Calu3 (cell line): ENCODE results near the gene SHISA7. TPM values are rescaled to one million over a fixed set of nuclear protein-coding genes. Genes with fewer than 3 reads are reported as not detected.

Experiments
- BruUV-seq: library from RNA; stranded (reverse); fragments of 400-500 nt; replicated peaks from 2 replicates; lab custom pipeline; 2021; lab: Mats Ljungman, UMichigan
- CTCF ChIA-PET: fragments of 300-600 bp; sonication (Branson Sonifier 250); formaldehyde crosslinking; loops from one replicate; lab custom pipeline; 2022; ENCODE audit warnings: antibody characterized with exemption; lab: Charles Lee
- DNase-seq: peaks from one replicate; pipeline ENCODE4 v3.0.0; 2022
- H3K27ac Mint-ChIP-seq: one replicate; pipeline ENCODE4 v1.8.0; 2022; ENCODE audit warnings: mixed read lengths; ENCODE audit not compliant: unreplicated experiment
- H3K27me3 Mint-ChIP-seq: one replicate; pipeline ENCODE4 v1.8.0; 2022; ENCODE audit warnings: mixed read lengths; ENCODE audit not compliant: unreplicated experiment
- H3K36me3 Mint-ChIP-seq: one replicate; pipeline ENCODE4 v1.8.0; 2022; ENCODE audit warnings: mild to moderate bottlenecking, moderate library complexity, mixed read lengths; ENCODE audit not compliant: insufficient read depth, unreplicated experiment
- H3K4me1 Mint-ChIP-seq: one replicate; pipeline ENCODE4 v1.8.0; 2022; ENCODE audit warnings: mild to moderate bottlenecking, low read depth, mixed read lengths; ENCODE audit not compliant: unreplicated experiment
- H3K4me3 Mint-ChIP-seq: one replicate; pipeline ENCODE4 v1.8.0; 2022; ENCODE audit warnings: mild to moderate bottlenecking, low read depth, moderate library complexity, mixed read lengths; ENCODE audit not compliant: unreplicated experiment
- H3K9me3 Mint-ChIP-seq: one replicate; pipeline ENCODE4 v1.8.0; 2022; ENCODE audit warnings: low read depth, mixed read lengths; ENCODE audit not compliant: unreplicated experiment
- CTCF ChIP-seq: fragments of 200-600 bp; IDR thresholded peaks from one replicate; pipeline ENCODE4 v1.8.0; 2022; ENCODE audit warnings: antibody characterized with exemption; ENCODE audit not compliant: unreplicated experiment
- intact Hi-C: fragments of 100-400 bp; cut with micrococcal nuclease; formaldehyde crosslinking; loops from one replicate; pipeline ENCODE4 v1.10.0; 2022; ENCODE audit not compliant: unreplicated experiment
- total RNA-seq: library from RNA; stranded (reverse); gene quantifications from 2 replicates; pipeline ENCODE4 v1.2.3, GENCODE V29; 2022

The SHISA7 gene
- total RNA-seq, 1 experiment from 2014 or later: not detected

GRCh38 chr19:55459950-55460657 is 17.0 kb upstream of the SHISA7 start:
- Mint-ChIP-seq H3K27me3 (peaks cover 40% of the 10 kb centered on the region), H3K27ac (peak overlapping the region; percentile 90), H3K4me1 (peaks cover 24% of the 10 kb centered on the region), H3K9me3 (no peaks in the 10 kb centered on the region), H3K4me3 (peak overlapping the region; percentile 84), H3K36me3 (peaks cover 25% of the 10 kb centered on the region)
- TF ChIP-seq CTCF: no peak
- CTCF ChIA-PET: interaction anchor here (0.7 to 1.5 kb wide), 2 partner anchors 7 to 164 kb away, joined by 4 to 10 read pairs; partner anchors contain the start of gene ZNF784
- TSS peak; percentile 78 for BruUV-seq
- intact Hi-C loops: no loop called here
- DNase-seq: no peak

- no peak overlapping the region for H3K27ac Mint-ChIP-seq
- H3K36me3 Mint-ChIP-seq: peaks cover 25% of the 10 kb centered on the region
- peaks cover 24% of the 10 kb centered on the region for H3K4me1 Mint-ChIP-seq
- peaks cover 36% of the 10 kb centered on the region for H3K27me3 Mint-ChIP-seq
- intact Hi-C loops: no loop called here
- no TSS peak for BruUV-seq
- DNase-seq: no peak
- H3K9me3 Mint-ChIP-seq: no peaks in the 10 kb centered on the region
- no peak overlapping the region for H3K4me3 Mint-ChIP-seq
- CTCF ChIA-PET: interaction anchor here (0.7 to 1.5 kb wide), 3 partner anchors 8 to 165 kb away, joined by 3 to 10 read pairs (median 4); partner anchors contain the start of gene ZNF784
- no peak for TF ChIP-seq CTCF
Measured at GRCh38 chr19:55459551-55459949, 16.4 kb upstream of the SHISA7 start.

GRCh38 chr19:55457683-55458457 is 14.8 kb upstream of the SHISA7 start:
- H3K36me3 Mint-ChIP-seq: peaks cover 33% of the 10 kb centered on the region
- H3K27ac Mint-ChIP-seq: no peak overlapping the region
- intact Hi-C loops: no loop called here
- TF ChIP-seq CTCF: no peak
- no TSS peak for BruUV-seq
- H3K9me3 Mint-ChIP-seq: no peaks in the 10 kb centered on the region
- no peak overlapping the region for H3K4me3 Mint-ChIP-seq
- no peak for DNase-seq
- H3K27me3 Mint-ChIP-seq: peaks cover 34% of the 10 kb centered on the region
- CTCF ChIA-PET: interaction anchor here (0.6 to 0.7 kb wide), 3 partner anchors 60 to 301 kb away, joined by 3 to 4 read pairs (median 4); no protein-coding TSS in a partner anchor
- H3K4me1 Mint-ChIP-seq: peaks cover 24% of the 10 kb centered on the region

- Mint-ChIP-seq H3K27ac (no peak overlapping the region), H3K27me3 (peaks cover 21% of the 10 kb centered on the region), H3K36me3 (peaks cover 30% of the 10 kb centered on the region), H3K4me1 (peaks cover 10% of the 10 kb centered on the region), H3K9me3 (no peaks in the 10 kb centered on the region), H3K4me3 (no peak overlapping the region)
- intact Hi-C loops: no loop called here
- CTCF ChIA-PET: no interaction called here
- no peak for TF ChIP-seq CTCF
- DNase-seq: no peak
- BruUV-seq: no TSS peak
Measured at GRCh38 chr19:55456347-55456746, 13.2 kb upstream of the SHISA7 start.
